Activated CD4-positive, CD25-positive, alpha-beta regulatory T cell (primary cell): ENCODE data around the gene KRT1.

Experiments
- DNase-seq, 4 experiments: peaks; one replicate each; lab custom pipeline; 2025; lab: John Stamatoyannopoulos, UW

KRT1 gene

GRCh38 chr12:52659951-52660350 lies 20.3 kb downstream of the KRT1 start:
- no peak for DNase-seq

GRCh38 chr12:52659395-52659794 lies 20.8 kb downstream of the KRT1 start:
- no peak for DNase-seq

- no peak for DNase-seq
Measured at GRCh38 chr12:52658196-52658595, 22.0 kb downstream of the KRT1 start.

GRCh38 chr12:52657250-52657902 lies 22.8 kb downstream of the KRT1 start:
- no peak for DNase-seq

GRCh38 chr12:52656616-52657015 lies 23.6 kb downstream of the KRT1 start:
- DNase-seq, result no peak

GRCh38 chr12:52655720-52656124 lies 24.5 kb downstream of the KRT1 start:
- DNase-seq, result no peak

GRCh38 chr12:52655251-52655650 lies 25.0 kb downstream of the KRT1 start:
- no peak for DNase-seq

- DNase-seq, result no peak
Measured at GRCh38 chr12:52651726-52652261, 28.4 kb downstream of the KRT1 start, which contains the start of gene KRT2. Gene KRT2, minus strand, starts transcription at chr12:52652211. Its CDS starts 69 bp downstream, at chr12:52652142.

GRCh38 chr12:52650520-52651081 lies 29.6 kb downstream of the KRT1 start:
- no peak for DNase-seq

- no peak for DNase-seq
Measured at GRCh38 chr12:52649066-52649465, 31.1 kb downstream of the KRT1 start.

GRCh38 chr12:52648012-52648550 lies 32.1 kb downstream of the KRT1 start:
- no peak for DNase-seq

- DNase-seq, result no peak
Measured at GRCh38 chr12:52647601-52648000, 32.6 kb downstream of the KRT1 start.

- no peak for DNase-seq
Measured at GRCh38 chr12:52646613-52647012, 33.6 kb downstream of the KRT1 start.

GRCh38 chr12:52645982-52646381 lies 34.2 kb downstream of the KRT1 start:
- no peak for DNase-seq

GRCh38 chr12:52645120-52645761 lies 35.0 kb downstream of the KRT1 start:
- DNase-seq, result no peak

GRCh38 chr12:52644078-52644415 lies 36.2 kb downstream of the KRT1 start:
- DNase-seq, result no peak

GRCh38 chr12:52643233-52644077 lies 36.8 kb downstream of the KRT1 start:
- no peak for DNase-seq

- DNase-seq, result no peak
Measured at GRCh38 chr12:52641468-52641867, 38.7 kb downstream of the KRT1 start.

- no peak for DNase-seq
Measured at GRCh38 chr12:52637299-52637698, 42.9 kb downstream of the KRT1 start.

GRCh38 chr12:52636592-52637258 lies 43.5 kb downstream of the KRT1 start:
- DNase-seq, result no peak

GRCh38 chr12:52636189-52636588 lies 44.0 kb downstream of the KRT1 start:
- DNase-seq, result no peak
